ENCODE data around the gene FRG1.
"Not testable (repeated sequence)": the region's sequence is repeated elsewhere in the genome, so short reads cannot be mapped to it uniquely, and the experiment has no call there.

The FRG1 gene

GRCh38 chr4:189940178-189941004, at the start of gene FRG1:
Gene FRG1, plus strand, starts transcription at chr4:189940872. Its CDS starts 138 bp downstream, at chr4:189941010.
- peak; percentile 83 for DNase-seq (ENCODE audit: low read depth, low spot score)

- DNase-seq (ENCODE audit: low read depth, low spot score), result no peak
These were observed 43.0 kb upstream of the FRG1 start for GRCh38 chr4:189897667-189898066.

GRCh38 chr4:189899481-189900015, 41.1 kb upstream of the FRG1 start:
- not testable (repeated sequence) for DNase-seq (ENCODE audit: low read depth, low spot score)

- DNase-seq (ENCODE audit: low read depth, low spot score), result peak; percentile 39
These were observed 36.1 kb upstream of the FRG1 start for GRCh38 chr4:189904420-189905027.

GRCh38 chr4:189912170-189912569, 28.5 kb upstream of the FRG1 start:
- DNase-seq (ENCODE audit: low read depth, low spot score), result no peak

- DNase-seq (ENCODE audit: low read depth, low spot score), result no peak
These were observed 23.3 kb upstream of the FRG1 start for GRCh38 chr4:189917161-189917891.

- DNase-seq (ENCODE audit: low read depth, low spot score), result no peak
These were observed 19.6 kb upstream of the FRG1 start for GRCh38 chr4:189921058-189921457.

- DNase-seq (ENCODE audit: low read depth, low spot score), result not testable (repeated sequence)
These were observed 13.9 kb upstream of the FRG1 start for GRCh38 chr4:189926742-189927141.

GRCh38 chr4:189941005-189941450, 356 bp downstream of the FRG1 start:
- no peak for DNase-seq (ENCODE audit: low read depth, low spot score)

- not testable (repeated sequence) for DNase-seq (ENCODE audit: low read depth, low spot score)
These were observed 1.7 kb downstream of the FRG1 start for GRCh38 chr4:189942412-189942811.

- not testable (repeated sequence) for DNase-seq (ENCODE audit: low read depth, low spot score)
These were observed 3.4 kb downstream of the FRG1 start for GRCh38 chr4:189944077-189944476.

- DNase-seq (ENCODE audit: low read depth, low spot score), result not testable (repeated sequence)
These were observed 6.2 kb downstream of the FRG1 start for GRCh38 chr4:189946906-189947305.

- DNase-seq (ENCODE audit: low read depth, low spot score), result not testable (repeated sequence)
These were observed 7.8 kb downstream of the FRG1 start for GRCh38 chr4:189948486-189948885.

- DNase-seq (ENCODE audit: low read depth, low spot score), result not testable (repeated sequence)
These were observed 28.6 kb downstream of the FRG1 start for GRCh38 chr4:189969291-189969690.

GRCh38 chr4:189973646-189974045, 33.0 kb downstream of the FRG1 start:
- no peak for DNase-seq (ENCODE audit: low read depth, low spot score)

- no peak for DNase-seq (ENCODE audit: low read depth, low spot score)
These were observed 33.4 kb downstream of the FRG1 start for GRCh38 chr4:189974056-189974455.

GRCh38 chr4:189979196-189980047, 38.8 kb downstream of the FRG1 start:
- no peak for DNase-seq (ENCODE audit: low read depth, low spot score)

- not testable (repeated sequence) for DNase-seq (ENCODE audit: low read depth, low spot score)
These were observed 39.6 kb downstream of the FRG1 start for GRCh38 chr4:189980292-189980691.

- no peak for DNase-seq (ENCODE audit: low read depth, low spot score)
These were observed 41.3 kb downstream of the FRG1 start for GRCh38 chr4:189981970-189982369.

GRCh38 chr4:189983916-189984526, 43.3 kb downstream of the FRG1 start:
- DNase-seq (ENCODE audit: low read depth, low spot score), result not testable (repeated sequence)

Measured in smooth muscle cell of the brain vasculature (primary cell).